ENCODE data around the gene ZNF165.
A peak's percentile ranks its signal among the peaks of the same experiment; 100 is the strongest.

The ZNF165 gene

GRCh38 chr6:28135393-28135792 lies 55.0 kb downstream of the ZNF165 start:
- Mint-ChIP-seq H3K27me3 (ENCODE audit: low read depth) (no peaks in the 10 kb centered on the region), H3K36me3 (ENCODE audit: low read depth) (peaks cover 14% of the 10 kb centered on the region), H3K4me1 (ENCODE audit: low read depth) (peaks cover 47% of the 10 kb centered on the region), H3K27ac (peak overlapping the region; percentile 94), H3K9me3 (no peaks in the 10 kb centered on the region), H3K4me3 (peak overlapping the region; percentile 91)
- DNase-seq (ENCODE audit: low spot score), result no peak

- peaks cover 13% of the 10 kb centered on the region for H3K36me3 Mint-ChIP-seq (ENCODE audit: low read depth)
- peak overlapping the region; percentile 91 for H3K4me3 Mint-ChIP-seq
- peak overlapping the region; percentile 94 for H3K27ac Mint-ChIP-seq
- peaks cover 53% of the 10 kb centered on the region for H3K4me1 Mint-ChIP-seq (ENCODE audit: low read depth)
- no peaks in the 10 kb centered on the region for H3K9me3 Mint-ChIP-seq
- DNase-seq (ENCODE audit: low spot score), result peak; percentile 77
- no peaks in the 10 kb centered on the region for H3K27me3 Mint-ChIP-seq (ENCODE audit: low read depth)
These were observed 56.5 kb downstream of the ZNF165 start for GRCh38 chr6:28136585-28137504.

GRCh38 chr6:28137505-28137981 lies 57.2 kb downstream of the ZNF165 start:
- Mint-ChIP-seq H3K27me3 (ENCODE audit: low read depth) (no peaks in the 10 kb centered on the region), H3K4me1 (ENCODE audit: low read depth) (peaks cover 55% of the 10 kb centered on the region), H3K27ac (peak overlapping the region; percentile 94), H3K9me3 (no peaks in the 10 kb centered on the region), H3K36me3 (ENCODE audit: low read depth) (peaks cover 13% of the 10 kb centered on the region), H3K4me3 (peak overlapping the region; percentile 91)
- DNase-seq (ENCODE audit: low spot score), result peak; percentile 36

Data from T-helper 2 cell treated with Interferon-gamma antibody and Interleukin-4, amounts not matched to agents 5 μg/mL and 100 μg/mL, for 36 hours (primary cell).